WTC11 (cell line): ENCODE results near the gene FBXO22.
"Not testable (repeated sequence)": the region's sequence is repeated elsewhere in the genome, so short reads cannot be mapped to it uniquely, and the experiment has no call there.

Experiments
- CTCF ChIP-seq: fragments of 200-600 bp; IDR thresholded peaks from 2 replicates; pipeline ENCODE4 v1.8.0; 2022; ENCODE audit warnings: antibody characterized with exemption
- FOXJ3 ChIP-seq: sonication (generic); formaldehyde crosslinking; IDR thresholded peaks from 2 replicates; pipeline ENCODE4 v1.9.0; 2021; ENCODE audit warnings: missing genetic modification reagents, mild to moderate bottlenecking, borderline replicate concordance
- JUN ChIP-seq: sonication (generic); formaldehyde crosslinking; IDR thresholded peaks from 2 replicates; pipeline ENCODE4 v1.8.0; 2023; ENCODE audit warnings: mild to moderate bottlenecking, missing genetic modification reagents
- NFE2L1 ChIP-seq: sonication (generic); formaldehyde crosslinking; IDR thresholded peaks from 2 replicates; pipeline ENCODE4 v1.8.1; 2023; ENCODE audit warnings: missing genetic modification reagents
- NR1H2 ChIP-seq: sonication (generic); formaldehyde crosslinking; IDR thresholded peaks from 2 replicates; pipeline ENCODE4 v1.9.0; 2021; ENCODE audit warnings: mild to moderate bottlenecking, moderate library complexity, missing genetic modification reagents
- NR3C1 ChIP-seq: sonication (generic); formaldehyde crosslinking; conservative IDR thresholded peaks from 2 replicates; pipeline ENCODE4 v1.8.1; 2023; ENCODE audit warnings: low read depth, mild to moderate bottlenecking, missing genetic modification reagents
- USF1 ChIP-seq: sonication (generic); formaldehyde crosslinking; IDR thresholded peaks from 2 replicates; pipeline ENCODE4 v1.8.0; 2022; ENCODE audit warnings: mild to moderate bottlenecking, missing genetic modification reagents
- ZNF281 ChIP-seq: sonication (generic); formaldehyde crosslinking; IDR thresholded peaks from 2 replicates; pipeline ENCODE4 v1.8.0; 2023; ENCODE audit warnings: mild to moderate bottlenecking, missing genetic modification reagents

- not testable (repeated sequence) for TF ChIP-seq JUN; USF1 (CRISPR knock-in tag); NR1H2 (CRISPR knock-in tag); NFE2L1; ZNF281 (CRISPR knock-in tag); FOXJ3 (CRISPR knock-in tag); CTCF; NR3C1 (CRISPR knock-in tag)
Observed at GRCh38 chr15:75866045-75866444, 37.6 kb upstream of the FBXO22 start.
